HepG2 (cell line): ENCODE measurements around the gene LIME1. TPM values are rescaled to one million over a fixed set of nuclear protein-coding genes. Genes with fewer than 3 reads are reported as not detected.

Source experiments
- ATAC-seq: fragments of 200-7000 bp; cut with Tn5 transposase; 3 replicates; pipeline ENCODE4 v1.9.1; 2020; ENCODE audit warnings: mild to moderate bottlenecking, moderate library complexity
- BruUV-seq: library from RNA; stranded (reverse); fragments of 400-500 nt; replicated peaks from 2 replicates; lab custom pipeline; 2021; lab: Mats Ljungman, UMichigan
- CTCF ChIA-PET: fragments of 300-600 bp; formaldehyde crosslinking; extraction: SDS; loops from one replicate; lab custom pipeline; 2021; ENCODE audit warnings: low total read pairs, inconsistent platforms, low intra/inter-chr PET ratio; lab: Yijun Ruan, JAX
- POLR2A ChIA-PET: fragments of 350-600 bp; sonication (Branson Sonifier 250); formaldehyde crosslinking; loops from one replicate; lab custom pipeline; 2020; ENCODE audit warnings: antibody characterized with exemption, inconsistent platforms; lab: Yijun Ruan, JAX
- DNase-seq: peaks from one replicate; pipeline ENCODE4 v3.0.0-alpha.2; 2015; ENCODE audit warnings: low spot score
- FAIRE-seq: peaks from 3 replicates; lab custom pipeline; 2011; peaks lifted over from hg19 to GRCh38; lab: Jason Lieb, UNC
- H2AFZ ChIP-seq: one replicate; pipeline ENCODE4 v1.6.1; 2011; ENCODE audit warnings: low read length, inconsistent platforms
- H3K27ac ChIP-seq: fragments of 300-600 bp; 3 replicates; pipeline ENCODE4 v1.8.0; 2011; ENCODE audit warnings: mixed run types, mild to moderate bottlenecking, mixed read lengths, low read length, inconsistent platforms; ENCODE audit not compliant: insufficient read depth; ENCODE audit errors: extremely low read length
- H3K27me3 ChIP-seq, 2 experiments: fragments of 200-600 bp in 1 of 2; 2 replicates in 1 of 2; 3 replicates in 1 of 2; pipeline versions ENCODE4 v1.6.0 to v1.8.0; 2011; ENCODE audit warnings: low read length in 2 of 2, mild to moderate bottlenecking in 2 of 2, moderate library complexity in 2 of 2, inconsistent platforms in 1 of 2; ENCODE audit not compliant: insufficient read depth in 2 of 2, control insufficient read depth in 1 of 2
- H3K36me3 ChIP-seq, 2 experiments: fragments of 200-600 bp in 1 of 2; replicated peaks in 1 of 2; 2 replicates in 1 of 2; 3 replicates in 1 of 2; pipeline versions ENCODE4 v1.5.1 to v1.8.0; 2011; ENCODE audit warnings: low read length in 2 of 2, inconsistent platforms in 1 of 2; ENCODE audit not compliant: insufficient read depth in 2 of 2, control insufficient read depth in 1 of 2
- H3K4me1 ChIP-seq: 2 replicates; pipeline ENCODE4 v1.5.1; 2012; ENCODE audit warnings: low read length, inconsistent platforms; ENCODE audit not compliant: insufficient read depth
- H3K4me2 ChIP-seq: 2 replicates; pipeline ENCODE4 v1.6.0; 2011; ENCODE audit warnings: low read depth, low read length, inconsistent platforms
- H3K4me3 ChIP-seq, 3 experiments: fragments of 200-600 bp in 1 of 3; sonication (generic), shearing (Covaris generic) in 1 of 3; replicated peaks in 1 of 3; 2 replicates each; pipeline ENCODE4 v1.5.1; 2011 to 2016; ENCODE audit warnings: low read length in 3 of 3, inconsistent platforms in 2 of 3, low read depth in 2 of 3, mild to moderate bottlenecking in 2 of 3, control low read depth in 1 of 3, mixed read lengths in 1 of 3; ENCODE audit not compliant: insufficient read depth in 1 of 3
- H3K79me2 ChIP-seq: one replicate; pipeline ENCODE4 v1.6.1; 2011; ENCODE audit warnings: low read length, inconsistent platforms; ENCODE audit not compliant: insufficient read depth
- H3K9ac ChIP-seq: 2 replicates; pipeline ENCODE4 v1.6.0; 2011; ENCODE audit warnings: mild to moderate bottlenecking, low read depth, low read length, inconsistent platforms; ENCODE audit not compliant: insufficient read depth
- H3K9me3 ChIP-seq: 2 replicates; pipeline ENCODE4 v1.5.1; 2012; ENCODE audit warnings: mild to moderate bottlenecking, low read length
- H4K20me1 ChIP-seq: 2 replicates; pipeline ENCODE4 v1.6.0; 2011; ENCODE audit warnings: inconsistent platforms, mild to moderate bottlenecking, low read length, moderate library complexity; ENCODE audit not compliant: insufficient read depth
- EHMT2 ChIP-seq: fragments of 200-600 bp; sonication (generic); IDR thresholded peaks from 2 replicates; pipeline ENCODE4 v1.7.0; 2017; ENCODE audit warnings: antibody characterized with exemption, low read depth, low read length, borderline replicate concordance
- ESRRA ChIP-seq: sonication (generic); formaldehyde crosslinking; IDR thresholded peaks from 2 replicates; pipeline ENCODE4 v1.5.1; 2020; ENCODE audit warnings: mild to moderate bottlenecking, low read depth, missing genetic modification reagents
- FLYWCH1 ChIP-seq: sonication (generic); formaldehyde crosslinking; IDR thresholded peaks from 2 replicates; pipeline ENCODE4 v1.8.1; 2023; ENCODE audit warnings: mild to moderate bottlenecking, missing genetic modification reagents
- MAFF ChIP-seq: IDR thresholded peaks from 2 replicates; pipeline ENCODE4 v1.6.1; 2011; ENCODE audit warnings: low read depth, low read length, improper control_type of control experiment
- NFE2L1 ChIP-seq: sonication (generic); formaldehyde crosslinking; IDR thresholded peaks from 2 replicates; pipeline ENCODE4 v1.4.0; 2020; ENCODE audit warnings: missing genetic modification reagents, mild to moderate bottlenecking, borderline replicate concordance
- RELA ChIP-seq: sonication (generic); formaldehyde crosslinking; IDR thresholded peaks from 2 replicates; pipeline ENCODE4 v1.4.0; 2020; ENCODE audit warnings: missing genetic modification reagents
- U2AF1 ChIP-seq: fragments of 200-400 bp; formaldehyde crosslinking; optimal IDR thresholded peaks from 2 replicates; pipeline ENCODE3; 2017; ENCODE audit warnings: mild to moderate bottlenecking, low read depth, low read length
- ZNF367 ChIP-seq: sonication (generic); formaldehyde crosslinking; IDR thresholded peaks from 2 replicates; pipeline ENCODE4 v1.4.0; 2020; ENCODE audit warnings: missing genetic modification reagents, borderline replicate concordance
- ZNF460 ChIP-seq: sonication (generic); formaldehyde crosslinking; IDR thresholded peaks from 2 replicates; pipeline ENCODE4 v1.5.1; 2020; ENCODE audit warnings: missing genetic modification reagents, mild to moderate bottlenecking, borderline replicate concordance
- ZNF747 ChIP-seq: sonication (generic); formaldehyde crosslinking; IDR thresholded peaks from 2 replicates; pipeline ENCODE4 v1.8.1; 2023; ENCODE audit warnings: missing genetic modification reagents, mild to moderate bottlenecking, borderline replicate concordance
- ZNF75D ChIP-seq: sonication (generic); formaldehyde crosslinking; IDR thresholded peaks from 2 replicates; pipeline ENCODE4 v1.8.1; 2023; ENCODE audit warnings: missing genetic modification reagents, mild to moderate bottlenecking, borderline replicate concordance
- WGBS: methylation state at CpG from one replicate; pipeline ENCODE4 v1.1.6; 2017; ENCODE audit warnings: low lambda C conversion rate; 5-methylcytosine and 5-hydroxymethylcytosine counted together
- in situ Hi-C: cut with HindIII; loops from 2 replicates; pipeline ENCODE4 v1.10.0; 2017; ENCODE audit warnings: low pct_unique_long_range_greater_than_20kb; ENCODE audit not compliant: extremely low pct_ligation_motif_present
- intact Hi-C: fragments of 100-400 bp; cut with micrococcal nuclease; formaldehyde crosslinking; loops from one replicate; pipeline ENCODE4 v1.10.0; 2022; ENCODE audit not compliant: unreplicated experiment
- polyA plus RNA-seq, 8 experiments: library from polyadenylated mRNA; depleted of rRNA in 3 of 8; stranded (reverse) in 7 of 8; unstranded in 1 of 8; fragments of >200 nt; fragmentation: Illumina TruSeq in 4 of 8; extraction: Trizol in 4 of 8; gene quantifications; 2 replicates each; pipeline versions ENCODE4 v1.2.1 to v1.2.3, GENCODE V29; 2011 to 2016; ENCODE audit warnings: low read depth in 4 of 8, missing spikeins in 1 of 8, mixed read lengths in 1 of 8; ENCODE audit not compliant: insufficient read depth in 1 of 8
- total RNA-seq, 5 experiments: library from RNA; depleted of rRNA; stranded (reverse); fragments of >200 nt; fragmentation: Illumina TruSeq; extraction: Trizol; gene quantifications; 2 replicates each; pipeline ENCODE4 v1.2.3, GENCODE V29; 2016; ENCODE audit warnings: low read depth in 1 of 5
- TF ChIP-seq, protein P1 (sequence below): sonication (generic); IDR thresholded peaks from 2 replicates; pipeline ENCODE4 v1.6.1; 2016; ENCODE audit warnings: low read depth, borderline replicate concordance
- TF ChIP-seq, protein P2 (sequence below): sonication (generic); formaldehyde crosslinking; IDR thresholded peaks from 2 replicates; pipeline ENCODE4 v1.4.0; 2020; ENCODE audit warnings: missing genetic modification reagents, borderline replicate concordance

LIME1 gene
- total and polyA plus RNA-seq, 2 of the 13 experiments (the other 11 are each of a cell fraction or from before 2014, with no cell fraction given): 13.0 to 61.5 TPM

GRCh38 chr20:63751471-63752271 lies 15.2 kb downstream of the LIME1 start:
- Histone ChIP-seq H3K36me3 (no peaks in the 10 kb centered on the region), H3K4me2 (no peak overlapping the region), H3K79me2 (no peaks in the 10 kb centered on the region)
- in situ Hi-C loops: no loop called here
- no peak for ATAC-seq
- 73% methylated on average over 35 of the region's 45 CpGs for WGBS
- no peak for DNase-seq
- TF ChIP-seq, protein P1, sequence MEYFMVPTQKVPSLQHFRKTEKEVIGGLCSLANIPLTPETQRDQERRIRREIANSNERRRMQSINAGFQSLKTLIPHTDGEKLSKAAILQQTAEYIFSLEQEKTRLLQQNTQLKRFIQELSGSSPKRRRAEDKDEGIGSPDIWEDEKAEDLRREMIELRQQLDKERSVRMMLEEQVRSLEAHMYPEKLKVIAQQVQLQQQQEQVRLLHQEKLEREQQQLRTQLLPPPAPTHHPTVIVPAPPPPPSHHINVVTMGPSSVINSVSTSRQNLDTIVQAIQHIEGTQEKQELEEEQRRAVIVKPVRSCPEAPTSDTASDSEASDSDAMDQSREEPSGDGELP: no peak
- TF ChIP-seq EHMT2: no peak
- TF ChIP-seq ZNF460 (CRISPR knock-in tag): no peak
- TF ChIP-seq, all 625 proteins: peak for 0
- Histone ChIP-seq H2AFZ (no peak overlapping the region), H3K27ac (no peak overlapping the region), H3K4me1 (peaks cover 53% of the 10 kb centered on the region), H4K20me1 (no peaks in the 10 kb centered on the region), H3K9ac (no peak overlapping the region), H3K4me3 (no peak overlapping the region), H3K9me3 (no peaks in the 10 kb centered on the region), H3K27me3 (peaks cover 0 to 3% of the 10 kb centered on the region in 2 experiments; a peak in 1 of 5 replicates)
- FAIRE-seq: no peak
- BruUV-seq: no TSS peak
- intact Hi-C loops: no loop called here
- CTCF ChIA-PET: no interaction called here
- POLR2A ChIA-PET: interaction anchor here (1.0 to 5.1 kb wide), 3 partner anchors 11 to 14 kb away, joined by 3 to 28 read pairs (median 11); partner anchors contain the start of genes LIME1 and SLC2A4RG

- Histone ChIP-seq H3K9me3 (no peaks in the 10 kb centered on the region), H3K4me3 (no peak overlapping the region), H3K4me1 (peaks cover 50% of the 10 kb centered on the region), H3K9ac (no peak overlapping the region), H4K20me1 (no peaks in the 10 kb centered on the region), H2AFZ (no peak overlapping the region), H3K4me2 (no peak overlapping the region), H3K36me3 (no peaks in the 10 kb centered on the region), H3K27me3 (peaks cover 0 to 3% of the 10 kb centered on the region in 2 experiments; a peak in 1 of 5 replicates), H3K27ac (no peak overlapping the region), H3K79me2 (no peaks in the 10 kb centered on the region)
- POLR2A ChIA-PET: interaction anchor here (1.0 kb wide), 1 partner anchor 12 kb away, joined by 3 read pairs; no protein-coding TSS in a partner anchor
- intact Hi-C loops (no loop called here), in situ Hi-C loops (no loop called here)
- CTCF ChIA-PET: no interaction called here
- no TSS peak for BruUV-seq
- ATAC-seq: peak; percentile 12
- no peak for DNase-seq
- WGBS: 82% methylated on average over 48 of the region's 50 CpGs
- no peak for FAIRE-seq
- TF ChIP-seq NFE2L1 (no peak), RELA (no peak), ESRRA (CRISPR knock-in tag) (no peak), ZNF75D (no peak), ZNF747 (CRISPR knock-in tag) (no peak), FLYWCH1 (CRISPR knock-in tag) (no peak), MAFF (no peak), ZNF367 (CRISPR knock-in tag) (no peak), U2AF1 (no peak)
- TF ChIP-seq, protein P2, sequence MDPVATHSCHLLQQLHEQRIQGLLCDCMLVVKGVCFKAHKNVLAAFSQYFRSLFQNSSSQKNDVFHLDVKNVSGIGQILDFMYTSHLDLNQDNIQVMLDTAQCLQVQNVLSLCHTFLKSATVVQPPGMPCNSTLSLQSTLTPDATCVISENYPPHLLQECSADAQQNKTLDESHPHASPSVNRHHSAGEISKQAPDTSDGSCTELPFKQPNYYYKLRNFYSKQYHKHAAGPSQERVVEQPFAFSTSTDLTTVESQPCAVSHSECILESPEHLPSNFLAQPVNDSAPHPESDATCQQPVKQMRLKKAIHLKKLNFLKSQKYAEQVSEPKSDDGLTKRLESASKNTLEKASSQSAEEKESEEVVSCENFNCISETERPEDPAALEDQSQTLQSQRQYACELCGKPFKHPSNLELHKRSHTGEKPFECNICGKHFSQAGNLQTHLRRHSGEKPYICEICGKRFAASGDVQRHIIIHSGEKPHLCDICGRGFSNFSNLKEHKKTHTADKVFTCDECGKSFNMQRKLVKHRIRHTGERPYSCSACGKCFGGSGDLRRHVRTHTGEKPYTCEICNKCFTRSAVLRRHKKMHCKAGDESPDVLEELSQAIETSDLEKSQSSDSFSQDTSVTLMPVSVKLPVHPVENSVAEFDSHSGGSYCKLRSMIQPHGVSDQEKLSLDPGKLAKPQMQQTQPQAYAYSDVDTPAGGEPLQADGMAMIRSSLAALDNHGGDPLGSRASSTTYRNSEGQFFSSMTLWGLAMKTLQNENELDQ: no peak
Measured at GRCh38 chr20:63752411-63753101, 16.1 kb downstream of the LIME1 start.
